HG03457 (cell line): ENCODE results near the gene PCDHAC1.
"Not testable (repeated sequence)": the region's sequence is repeated elsewhere in the genome, so short reads cannot be mapped to it uniquely, and the experiment has no call there.

Experiments
- ATAC-seq: cut with Tn5 transposase; IDR thresholded peaks from one replicate; pipeline ENCODE4 v1.9.1; 2021; ENCODE audit warnings: moderate number of reproducible peaks; ENCODE audit not compliant: unreplicated experiment

PCDHAC1 gene, protein sequence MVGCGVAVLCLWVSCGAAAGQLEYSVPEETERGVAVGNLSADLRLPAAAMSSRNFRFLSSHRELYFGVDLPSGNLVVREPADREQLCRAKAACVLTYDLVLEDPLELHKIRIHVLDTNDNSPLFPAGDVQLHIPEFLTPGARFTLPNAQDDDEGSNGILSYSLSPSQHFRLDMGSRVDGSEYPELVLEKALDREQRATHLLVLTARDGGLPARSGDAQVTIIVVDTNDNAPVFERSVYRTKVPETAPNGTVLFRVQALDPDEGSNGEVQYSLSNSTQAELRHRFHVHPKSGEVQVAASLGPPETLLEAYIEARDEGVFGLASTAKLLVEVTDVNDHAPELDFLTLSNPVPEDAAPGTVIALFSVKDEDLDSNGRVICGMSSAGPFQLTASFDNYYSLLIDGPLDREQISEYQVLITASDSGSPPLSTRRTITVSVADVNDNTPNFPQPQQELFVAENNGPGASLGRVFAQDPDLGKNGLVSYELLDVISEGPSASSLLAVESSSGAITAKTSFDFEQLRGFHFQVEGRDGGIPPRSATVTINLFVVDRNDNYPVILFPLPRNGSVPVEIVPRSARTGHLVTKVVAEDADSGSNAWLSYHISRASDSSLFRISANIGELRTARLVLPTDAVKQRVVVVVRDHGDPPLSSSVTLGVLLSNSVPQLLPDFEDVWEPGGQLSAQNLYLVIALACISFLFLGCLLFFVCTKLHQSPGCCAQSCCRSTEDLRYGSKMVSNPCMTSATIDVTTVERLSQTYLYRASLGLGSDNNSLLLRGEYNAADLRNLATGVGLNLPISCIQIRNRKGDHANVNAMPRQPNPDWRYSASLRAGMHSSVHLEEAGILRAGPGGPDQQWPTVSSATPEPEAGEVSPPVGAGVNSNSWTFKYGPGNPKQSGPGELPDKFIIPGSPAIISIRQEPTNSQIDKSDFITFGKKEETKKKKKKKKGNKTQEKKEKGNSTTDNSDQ

DNA sequence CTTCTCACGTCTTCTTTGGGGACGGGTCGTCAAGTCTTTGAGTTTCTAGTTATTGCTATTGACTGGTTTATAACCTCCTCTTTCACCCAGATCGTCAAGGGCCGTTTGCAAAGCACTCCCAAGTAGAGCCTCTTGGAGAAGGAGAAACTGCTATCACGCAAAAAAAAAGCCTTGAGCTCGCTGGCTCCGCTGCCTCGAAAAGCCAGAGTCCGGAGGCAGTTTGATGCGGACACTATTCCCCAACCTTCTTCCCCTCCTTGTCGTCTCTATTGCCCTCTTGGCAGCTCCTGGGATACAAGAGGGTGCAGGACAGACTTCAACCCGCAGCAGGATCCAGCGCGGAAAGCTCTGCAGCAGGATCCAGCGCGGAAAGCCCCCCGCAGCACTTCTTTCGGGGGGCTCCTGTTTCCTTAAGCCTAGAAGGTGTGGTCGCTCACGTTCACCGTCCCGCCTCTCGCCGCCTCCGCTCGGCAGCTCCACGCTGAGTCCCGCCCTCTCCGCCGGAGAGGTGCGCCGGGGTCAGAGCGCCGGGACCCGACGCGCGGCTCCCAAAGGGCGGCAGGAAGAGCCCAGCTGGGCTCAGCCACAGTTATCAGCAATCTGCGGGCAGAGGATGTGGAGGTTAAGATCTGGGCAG is at the start of gene PCDHAC1:
Gene PCDHAC1, plus strand, starts transcription at position 494 of the 637 bp plus-strand sequence. CDS start 594 bp downstream, outside the sequence.
- ATAC-seq = no peak

GRCh38 chr5:140876541-140877261 is 49.4 kb upstream of the PCDHAC1 start:
- ATAC-seq = not testable (repeated sequence)

DNA sequence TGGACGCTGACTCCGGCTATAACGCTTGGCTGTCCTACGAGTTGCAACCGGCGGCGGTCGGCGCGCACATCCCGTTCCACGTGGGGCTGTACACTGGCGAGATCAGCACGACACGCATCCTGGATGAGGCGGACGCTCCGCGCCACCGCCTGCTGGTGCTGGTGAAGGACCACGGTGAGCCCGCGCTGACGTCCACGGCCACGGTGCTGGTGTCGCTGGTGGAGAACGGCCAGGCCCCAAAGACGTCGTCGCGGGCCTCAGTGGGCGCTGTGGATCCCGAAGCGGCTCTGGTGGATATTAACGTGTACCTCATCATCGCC is 48.9 kb upstream of the PCDHAC1 start:
- no peak for ATAC-seq

DNA sequence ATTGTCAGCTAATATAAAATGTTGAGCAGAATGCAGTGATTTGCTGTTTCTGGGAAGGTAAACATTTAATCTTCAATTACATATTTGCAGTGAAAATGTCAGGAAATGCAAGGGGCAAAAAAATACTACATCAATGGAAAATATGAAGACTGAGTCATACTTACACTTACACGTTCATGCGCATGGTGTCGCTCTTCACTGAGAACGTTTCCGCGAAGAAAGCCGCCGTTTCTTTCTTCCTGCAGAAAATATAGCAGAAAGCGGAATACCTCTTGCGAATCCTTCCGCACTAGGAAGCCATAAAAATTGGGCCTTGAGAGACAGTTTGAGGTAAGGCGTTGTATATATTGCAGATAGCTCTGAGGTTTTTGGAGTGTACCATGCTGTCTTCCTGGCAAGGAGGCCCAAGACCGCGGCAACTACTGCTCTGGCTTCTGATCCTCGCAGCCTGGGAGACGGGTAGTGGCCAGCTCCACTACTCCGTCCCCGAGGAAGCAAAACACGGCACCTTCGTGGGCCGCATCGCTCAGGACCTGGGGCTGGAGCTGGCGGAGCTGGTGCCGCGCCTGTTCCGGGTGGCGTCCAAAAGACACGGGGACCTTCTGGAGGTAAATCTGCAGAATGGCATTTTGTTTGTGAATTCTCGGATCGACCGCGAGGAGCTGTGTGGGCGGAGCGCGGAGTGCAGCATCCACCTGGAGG is 44.1 kb upstream of the PCDHAC1 start, which contains the start of gene PCDHA13:
Gene PCDHA13, plus strand, starts transcription at position 236 of the 702 bp plus-strand sequence. Its CDS starts 145 bp downstream, at position 381.
- ATAC-seq = no peak

GRCh38 chr5:140882591-140882899 is 43.6 kb upstream of the PCDHAC1 start:
- ATAC-seq = no peak

DNA sequence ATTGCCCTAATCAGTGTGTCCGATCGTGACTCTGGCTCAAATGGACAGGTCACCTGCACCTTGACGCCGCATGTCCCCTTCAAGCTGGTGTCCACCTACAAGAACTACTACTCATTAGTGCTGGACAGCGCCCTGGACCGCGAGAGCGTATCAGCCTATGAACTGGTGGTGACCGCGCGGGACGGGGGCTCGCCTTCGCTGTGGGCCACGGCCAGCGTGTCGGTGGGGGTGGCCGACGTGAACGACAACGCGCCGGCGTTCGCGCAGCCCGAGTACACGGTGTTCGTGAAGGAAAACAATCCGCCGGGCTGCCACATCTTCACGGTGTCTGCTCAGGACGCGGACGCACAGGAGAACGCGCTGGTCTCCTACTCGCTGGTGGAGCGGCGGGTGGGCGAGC is 42.7 kb upstream of the PCDHAC1 start:
- ATAC-seq = no peak

GRCh38 chr5:140883927-140884697 is 42.0 kb upstream of the PCDHAC1 start:
- no peak for ATAC-seq

GRCh38 chr5:140916325-140916724 is 9.8 kb upstream of the PCDHAC1 start:
- ATAC-seq = no peak

GRCh38 chr5:140923601-140924000 is 2.5 kb upstream of the PCDHAC1 start:
- no peak for ATAC-seq

- ATAC-seq = no peak
These were observed 536 bp downstream of the PCDHAC1 start for GRCh38 chr5:140926443-140927227.

- no peak for ATAC-seq
These were observed 1.1 kb downstream of the PCDHAC1 start for GRCh38 chr5:140927228-140927573.

- no peak for ATAC-seq
These were observed 9.0 kb downstream of the PCDHAC1 start for GRCh38 chr5:140934964-140935606.

DNA sequence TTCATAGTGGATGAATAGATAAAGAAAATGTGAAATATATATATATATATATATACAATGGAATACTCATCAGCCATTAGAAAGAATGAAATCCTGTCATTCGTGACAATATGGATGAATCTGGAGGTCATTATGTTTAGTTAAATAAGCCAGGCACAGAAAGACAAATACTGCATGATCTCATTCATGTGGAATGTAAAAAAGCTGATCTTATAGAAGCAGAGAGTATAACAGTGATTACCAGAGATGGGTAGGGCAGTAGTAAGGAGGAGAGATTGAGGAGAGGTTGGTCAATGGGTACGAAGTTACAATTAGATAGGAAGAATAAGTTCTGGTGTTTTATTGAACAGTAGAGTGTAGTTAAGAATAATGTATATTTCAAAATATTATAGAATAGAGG is 20.5 kb downstream of the PCDHAC1 start:
- ATAC-seq = no peak

DNA sequence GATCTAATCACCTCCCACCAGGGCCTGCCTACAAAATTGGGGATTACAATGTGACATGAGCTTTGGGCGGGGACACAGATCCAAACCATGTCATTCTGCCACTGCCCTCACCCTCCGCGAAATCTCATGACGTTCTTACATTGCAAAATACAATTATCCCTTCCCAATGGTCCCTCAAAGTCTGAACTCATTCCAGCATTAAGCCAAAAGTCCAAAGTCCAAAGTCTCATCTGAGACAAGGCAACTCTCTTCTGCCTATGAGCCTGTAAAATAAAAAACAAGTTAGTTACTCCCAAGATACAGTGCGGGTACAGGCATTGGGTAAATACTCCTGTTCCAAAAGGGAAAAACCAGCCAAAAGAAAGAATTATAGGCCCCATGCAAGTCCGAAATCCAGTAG is 25.5 kb downstream of the PCDHAC1 start:
- ATAC-seq = no peak

GRCh38 chr5:140953234-140953633 is 27.1 kb downstream of the PCDHAC1 start:
- ATAC-seq = no peak

- no peak for ATAC-seq
These were observed 36.1 kb downstream of the PCDHAC1 start for GRCh38 chr5:140962190-140962589.

DNA sequence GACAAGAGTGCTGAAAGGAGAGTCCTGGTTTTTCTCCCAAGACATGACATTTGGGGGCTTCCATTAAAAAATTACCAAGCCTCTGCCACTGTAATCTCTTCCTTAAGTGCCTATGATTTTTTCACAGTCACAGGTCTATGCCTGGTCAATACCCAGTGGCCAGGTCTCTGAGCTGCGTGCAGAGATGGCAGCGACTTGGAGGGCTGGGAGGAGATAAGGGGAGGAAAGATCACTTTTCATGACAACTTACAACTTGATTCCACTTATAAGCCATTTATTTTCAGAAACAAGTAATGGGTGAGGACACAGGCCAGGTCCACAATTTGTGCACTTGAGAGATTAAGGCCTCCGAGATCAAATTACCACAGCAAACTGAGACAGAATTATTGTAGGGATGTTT is 38.3 kb downstream of the PCDHAC1 start:
- ATAC-seq = no peak

DNA sequence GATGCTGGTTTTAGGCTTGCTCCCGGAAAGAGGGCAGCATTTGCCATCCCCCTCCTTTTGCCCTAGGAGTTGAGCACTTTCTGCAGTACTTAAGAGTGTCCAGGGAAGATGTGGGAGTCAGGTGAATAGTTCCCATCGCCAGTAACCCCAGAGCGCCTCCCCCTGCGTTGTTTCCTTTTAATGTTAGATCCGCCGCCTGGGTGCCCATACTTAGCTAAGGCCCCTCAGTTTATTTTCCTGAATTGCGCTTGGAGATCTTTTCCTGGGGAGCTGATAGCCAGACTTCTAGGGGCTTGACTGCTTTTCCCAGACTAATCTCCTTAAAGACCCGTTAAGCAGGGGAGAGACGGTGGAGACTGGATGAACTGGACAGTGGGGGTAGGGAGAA is 39.8 kb downstream of the PCDHAC1 start:
- ATAC-seq = no peak
